Middle frontal gyrus (tissue), 1 donor: Measurements from ENCODE around the gene SLC25A20.
"Not testable (repeated sequence)": the region's sequence is repeated elsewhere in the genome, so short reads cannot be mapped to it uniquely, and the experiment has no call there.

Experiments used
- DNase-seq: peaks from one replicate; pipeline ENCODE4 v3.0.0-alpha.2; 2015; ENCODE audit warnings: low spot score; ENCODE audit errors: extremely low spot score

The SLC25A20 gene, protein sequence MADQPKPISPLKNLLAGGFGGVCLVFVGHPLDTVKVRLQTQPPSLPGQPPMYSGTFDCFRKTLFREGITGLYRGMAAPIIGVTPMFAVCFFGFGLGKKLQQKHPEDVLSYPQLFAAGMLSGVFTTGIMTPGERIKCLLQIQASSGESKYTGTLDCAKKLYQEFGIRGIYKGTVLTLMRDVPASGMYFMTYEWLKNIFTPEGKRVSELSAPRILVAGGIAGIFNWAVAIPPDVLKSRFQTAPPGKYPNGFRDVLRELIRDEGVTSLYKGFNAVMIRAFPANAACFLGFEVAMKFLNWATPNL

GRCh38 chr3:48898383-48899234 is at the start of gene SLC25A20:
TSS of gene SLC25A20 (minus strand) at chr3:48898882. CDS start at chr3:48898794, 88 bp downstream.
- peak; percentile 13 for DNase-seq

GRCh38 chr3:48945891-48946549 is 47.3 kb upstream of the SLC25A20 start:
- no peak for DNase-seq

GRCh38 chr3:48945432-48945831 is 46.8 kb upstream of the SLC25A20 start:
- DNase-seq = no peak

- DNase-seq = no peak
These were observed 40.0 kb upstream of the SLC25A20 start for GRCh38 chr3:48938689-48939088.

DNA sequence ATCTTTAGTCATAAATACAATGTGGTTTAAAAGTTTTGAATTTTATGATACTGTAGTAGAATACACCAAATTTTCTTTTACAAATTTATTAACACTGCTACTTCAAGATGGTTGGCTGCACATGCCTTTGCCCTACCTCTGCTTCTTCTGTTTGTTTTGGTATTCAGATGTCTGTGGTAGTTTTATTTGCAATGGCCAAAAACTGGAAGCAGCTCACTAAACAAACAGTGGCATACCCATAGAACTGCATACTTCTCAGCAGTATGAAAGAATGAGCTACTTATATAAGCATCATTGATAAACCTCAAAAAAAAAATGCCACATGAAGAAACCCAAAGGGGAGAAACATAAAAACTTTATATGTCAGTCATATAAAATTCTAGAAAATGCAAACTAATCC is 39.5 kb upstream of the SLC25A20 start:
- no peak for DNase-seq

DNA sequence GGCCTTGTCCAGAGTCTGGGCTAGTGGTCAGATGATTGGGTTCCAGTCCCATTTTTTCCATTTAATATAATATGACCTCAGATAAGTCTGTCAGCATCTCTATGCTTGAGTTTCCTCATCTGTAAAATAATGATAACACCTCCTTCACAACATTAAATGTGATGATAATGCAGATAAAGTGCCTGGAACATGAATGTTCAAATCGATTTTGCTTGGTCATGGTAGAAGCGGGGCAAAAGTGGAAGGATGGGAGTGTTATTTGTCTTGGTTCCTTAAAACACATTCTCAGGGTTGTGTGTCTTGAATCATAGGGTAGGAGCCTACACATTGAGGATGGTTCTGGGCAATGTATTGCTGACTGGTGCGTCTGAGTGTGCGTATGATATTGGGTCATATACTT is 36.8 kb upstream of the SLC25A20 start:
- no peak for DNase-seq

- no peak for DNase-seq
These were observed 35.8 kb upstream of the SLC25A20 start for GRCh38 chr3:48934333-48934991.

- no peak for DNase-seq
These were observed 33.4 kb upstream of the SLC25A20 start for GRCh38 chr3:48931944-48932580.

- DNase-seq = no peak
These were observed 31.9 kb upstream of the SLC25A20 start for GRCh38 chr3:48930590-48930989.

GRCh38 chr3:48929358-48930035 is 30.8 kb upstream of the SLC25A20 start:
- DNase-seq = no peak

- DNase-seq = no peak
These were observed 30.0 kb upstream of the SLC25A20 start for GRCh38 chr3:48928679-48929078.

DNA sequence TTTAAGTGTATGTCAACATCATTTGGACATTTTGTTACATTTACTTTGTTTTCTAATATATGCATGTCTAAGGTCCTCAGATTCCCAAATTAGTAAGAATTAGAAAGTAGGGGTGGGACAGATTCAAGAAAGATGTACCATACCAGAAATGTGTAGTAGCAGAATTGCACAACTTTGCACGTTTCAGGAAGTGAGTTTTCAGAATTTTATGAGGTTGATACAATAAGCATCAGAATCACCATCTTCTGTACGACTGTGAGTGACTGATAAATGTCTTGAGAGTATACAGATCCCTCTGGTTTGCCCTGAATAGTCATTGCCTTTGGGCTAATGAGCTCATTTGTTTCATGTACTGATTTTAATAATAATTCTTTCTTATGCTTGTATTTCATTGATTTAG is 29.2 kb upstream of the SLC25A20 start:
- no peak for DNase-seq

DNA sequence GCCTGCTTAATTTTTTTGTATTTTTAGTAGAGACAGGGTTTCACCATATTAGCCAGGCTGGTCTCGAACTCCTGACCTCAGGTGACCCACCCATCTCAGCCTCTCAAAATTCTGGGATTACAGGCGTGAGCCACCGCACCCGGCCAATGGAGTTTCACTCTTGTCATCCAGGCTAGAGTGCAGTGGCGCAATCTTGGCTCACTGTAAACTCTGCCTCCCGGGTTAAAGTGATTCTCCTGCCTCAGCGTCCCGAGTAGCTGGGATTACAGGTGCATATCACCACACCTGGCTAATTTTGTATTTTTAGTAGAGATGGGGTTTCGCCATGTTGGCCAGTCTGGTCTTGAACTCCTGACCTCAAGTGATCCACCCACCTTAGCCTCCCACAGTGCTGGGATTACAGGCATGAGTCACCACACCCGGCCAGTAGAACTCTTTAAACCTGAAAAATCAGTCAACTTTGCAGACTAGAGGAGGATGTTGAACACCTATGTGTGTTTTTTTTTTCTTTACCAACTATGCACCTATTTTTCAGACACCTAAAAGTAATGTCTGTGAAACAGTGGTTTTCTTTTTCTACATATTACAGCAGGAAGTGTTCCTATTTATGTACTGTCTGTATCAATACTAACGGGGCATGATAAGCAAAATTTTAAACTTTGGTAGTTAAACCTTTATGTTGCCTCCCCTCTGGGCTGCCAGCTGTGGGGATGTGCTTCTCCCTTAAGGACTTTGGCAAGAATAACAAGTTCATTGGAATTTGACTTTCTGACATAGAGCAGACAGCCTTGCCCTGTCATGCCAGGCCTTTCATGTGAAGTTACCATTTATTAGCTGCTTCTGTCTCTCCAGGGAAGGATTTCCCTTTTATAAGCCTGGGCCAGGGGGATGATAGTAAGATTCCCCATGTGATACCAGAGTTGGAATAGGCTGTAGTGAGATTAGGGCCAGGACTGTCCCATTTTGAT is 28.0 kb upstream of the SLC25A20 start:
- DNase-seq = no peak

GRCh38 chr3:48919215-48920138 is 20.8 kb upstream of the SLC25A20 start:
- DNase-seq = no peak

GRCh38 chr3:48918388-48919214 is 19.9 kb upstream of the SLC25A20 start, which contains the start of gene ARIH2:
TSS of gene ARIH2 (plus strand) at chr3:48918842. CDS start at chr3:48927559, 8,717 bp downstream.
- peak; percentile 92 for DNase-seq

DNA sequence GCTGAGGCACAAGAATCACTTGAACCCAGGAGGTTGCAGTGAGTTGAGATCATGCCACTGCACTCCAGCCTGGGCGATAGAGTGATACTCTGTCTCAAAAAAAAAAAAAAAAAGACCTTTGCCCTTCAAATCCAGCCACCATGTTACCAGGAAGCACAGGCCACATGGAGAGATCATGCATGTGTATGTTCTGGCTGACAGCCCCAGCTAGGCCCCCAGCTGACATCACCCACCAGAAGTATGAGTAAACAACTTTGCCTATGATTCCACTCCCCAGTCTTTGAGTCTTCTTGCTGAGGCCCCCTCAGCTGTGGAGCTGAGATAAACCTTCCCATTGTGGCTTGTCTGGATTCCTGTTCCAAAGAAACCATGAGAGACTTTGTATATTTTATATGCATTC is 16.6 kb upstream of the SLC25A20 start:
- no peak for DNase-seq

DNA sequence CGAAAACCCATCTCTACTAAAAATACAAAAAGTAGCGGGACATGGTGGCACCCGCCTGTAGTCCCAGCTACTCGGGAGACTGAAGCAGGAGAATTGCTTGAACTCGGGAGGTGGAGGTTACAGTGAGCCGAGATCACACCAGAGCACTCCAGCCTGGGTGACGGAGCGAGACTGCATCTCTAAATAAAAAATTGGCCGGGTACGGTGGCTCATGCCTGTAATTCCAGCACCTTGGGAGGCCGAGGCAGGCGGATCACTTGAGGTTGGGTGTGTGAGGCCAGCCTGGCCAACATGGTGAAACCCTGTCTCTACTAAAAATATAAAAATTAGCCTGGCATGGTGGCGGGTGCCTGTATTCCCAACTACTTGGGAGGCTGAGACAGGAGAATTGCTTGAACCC is 8.3 kb upstream of the SLC25A20 start:
- not testable (repeated sequence) for DNase-seq
